Suppressor macrophage treated with lipopolysaccharide for 4 hours (primary cell): Measurements from ENCODE around the gene ATAD2B.
A peak's percentile ranks its signal among the peaks of the same experiment; 100 is the strongest.
"Not testable (repeated sequence)": the region's sequence is repeated elsewhere in the genome, so short reads cannot be mapped to it uniquely, and the experiment has no call there.

Source experiments
- DNase-seq: peaks from one replicate; pipeline ENCODE4 v3.0.0-alpha.2; 2020

ATAD2B gene

GRCh38 chr2:23782646-23783045, 144.3 kb downstream of the ATAD2B start:
- DNase-seq: no peak

- no peak for DNase-seq
These were observed 144.8 kb downstream of the ATAD2B start for GRCh38 chr2:23782126-23782525.

GRCh38 chr2:23780465-23780864, 146.5 kb downstream of the ATAD2B start:
- DNase-seq: not testable (repeated sequence)

- no peak for DNase-seq
These were observed 149.1 kb downstream of the ATAD2B start for GRCh38 chr2:23777826-23778225.

- DNase-seq: no peak
These were observed 150.9 kb downstream of the ATAD2B start for GRCh38 chr2:23776021-23776420.

- DNase-seq: no peak
These were observed 154.2 kb downstream of the ATAD2B start for GRCh38 chr2:23772684-23773083.

DNA sequence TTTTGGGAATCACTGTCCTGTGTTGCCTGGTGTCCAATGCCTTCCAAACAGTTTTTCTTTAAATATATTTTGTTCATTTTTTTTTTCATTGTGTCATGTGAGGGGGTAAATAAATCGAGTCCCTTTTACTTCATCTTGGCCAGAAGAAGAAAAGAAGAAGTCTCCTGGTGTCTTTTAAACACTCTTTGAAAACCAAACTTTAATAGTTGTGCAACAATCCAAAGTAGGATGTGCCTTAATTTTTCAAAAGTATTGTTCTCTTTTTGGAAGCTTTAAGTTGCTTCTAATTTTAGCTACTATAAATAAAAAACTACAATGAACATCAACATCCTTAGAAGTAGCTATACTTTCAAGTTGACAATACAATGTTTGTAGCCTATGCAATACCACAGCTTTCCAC, 154.9 kb downstream of the ATAD2B start:
- no peak for DNase-seq

- no peak for DNase-seq
These were observed 157.6 kb downstream of the ATAD2B start for GRCh38 chr2:23769364-23769763.

DNA sequence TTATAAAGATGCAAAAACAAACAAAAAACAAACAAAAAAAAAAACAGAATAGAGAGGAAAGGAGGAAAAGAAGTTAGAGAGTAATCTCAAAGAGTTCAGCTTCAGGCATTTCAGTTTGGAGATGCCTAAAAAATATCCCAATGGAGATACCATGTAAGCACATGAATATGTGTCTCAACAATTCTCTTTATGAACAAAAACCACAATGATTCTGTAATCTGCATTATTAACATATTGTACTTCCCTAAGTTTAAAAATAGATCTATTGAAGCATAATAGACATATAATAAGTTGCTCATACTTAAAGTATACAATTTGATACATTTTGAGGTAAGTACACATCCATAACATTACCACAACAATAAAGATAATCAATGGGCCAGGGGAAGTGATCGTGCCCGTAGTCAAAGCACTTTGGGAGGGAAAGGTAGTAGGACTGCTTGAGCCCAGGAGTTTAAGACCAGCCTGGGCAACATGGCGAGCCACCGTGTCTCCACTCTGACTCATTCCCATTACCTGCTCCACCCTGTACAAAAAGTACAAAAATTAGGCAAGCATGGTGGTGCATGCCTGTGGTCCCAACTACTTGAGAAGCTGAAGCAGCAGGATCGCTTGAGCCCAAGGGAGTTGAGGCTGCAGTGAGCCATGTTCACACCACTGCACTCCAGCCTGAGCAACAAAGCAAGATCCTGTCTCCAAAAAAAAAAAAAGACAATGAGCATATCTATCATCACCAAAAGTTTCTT, 158.9 kb downstream of the ATAD2B start:
- DNase-seq: peak; percentile 40

DNA sequence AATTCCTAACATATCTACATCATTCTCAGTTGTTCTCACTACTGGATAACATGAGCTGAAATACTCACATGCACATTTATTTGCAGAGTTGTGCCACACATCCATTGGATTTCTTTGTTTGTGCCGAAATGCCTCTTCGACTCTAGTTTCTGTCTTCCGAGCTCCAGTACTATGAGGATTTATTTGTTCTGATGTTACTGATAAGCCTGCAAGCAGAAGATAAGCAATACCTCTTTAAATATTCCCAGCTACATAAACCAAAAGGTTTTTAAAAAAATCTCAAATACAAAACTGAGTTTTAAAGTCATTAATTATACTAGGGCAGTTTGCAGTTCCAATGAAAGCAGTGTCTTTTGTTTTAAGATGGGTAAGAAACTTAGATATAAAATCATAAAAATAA, 164.8 kb downstream of the ATAD2B start:
- DNase-seq: no peak

DNA sequence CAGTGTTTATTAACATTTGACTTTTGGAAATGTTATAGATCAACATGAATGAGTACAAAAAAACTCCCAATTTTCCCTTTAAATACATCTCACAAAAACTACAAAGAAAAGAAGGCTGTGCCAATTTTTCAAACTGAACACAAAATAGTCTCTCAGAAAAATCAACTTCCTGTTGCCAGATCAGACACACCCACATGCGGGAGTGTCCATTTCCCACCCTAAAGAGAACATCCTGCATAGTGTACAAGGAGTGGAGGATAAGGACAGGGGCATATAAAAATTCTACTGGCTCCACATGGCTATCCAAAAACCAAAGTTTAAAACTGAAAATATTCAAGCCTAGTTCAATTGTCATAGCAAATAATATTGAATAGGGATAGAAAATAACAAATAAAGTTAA, 165.3 kb downstream of the ATAD2B start:
- no peak for DNase-seq

DNA sequence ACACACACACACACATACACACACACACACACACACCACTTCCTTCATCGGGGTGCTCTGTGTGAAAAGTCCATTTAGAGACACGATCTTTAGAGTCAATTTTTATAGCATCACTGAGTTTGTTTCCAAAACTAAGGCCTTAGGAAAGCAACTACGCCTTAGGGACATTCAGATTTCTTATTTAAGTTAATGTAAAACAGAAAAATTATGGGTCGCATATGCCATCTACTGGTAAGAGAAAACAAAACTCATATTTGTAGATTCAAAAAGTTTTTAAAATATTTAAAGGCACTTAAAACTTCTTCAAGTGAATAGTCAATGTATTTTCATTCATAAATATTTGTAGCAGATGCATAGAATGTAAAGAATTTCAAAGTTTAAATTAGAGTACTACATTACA, 166.2 kb downstream of the ATAD2B start:
- peak; percentile 10 for DNase-seq

- peak; percentile 77 for DNase-seq
These were observed 169.1 kb downstream of the ATAD2B start for GRCh38 chr2:23757686-23758433.

- DNase-seq: no peak
These were observed 170.2 kb downstream of the ATAD2B start for GRCh38 chr2:23756593-23757292.

DNA sequence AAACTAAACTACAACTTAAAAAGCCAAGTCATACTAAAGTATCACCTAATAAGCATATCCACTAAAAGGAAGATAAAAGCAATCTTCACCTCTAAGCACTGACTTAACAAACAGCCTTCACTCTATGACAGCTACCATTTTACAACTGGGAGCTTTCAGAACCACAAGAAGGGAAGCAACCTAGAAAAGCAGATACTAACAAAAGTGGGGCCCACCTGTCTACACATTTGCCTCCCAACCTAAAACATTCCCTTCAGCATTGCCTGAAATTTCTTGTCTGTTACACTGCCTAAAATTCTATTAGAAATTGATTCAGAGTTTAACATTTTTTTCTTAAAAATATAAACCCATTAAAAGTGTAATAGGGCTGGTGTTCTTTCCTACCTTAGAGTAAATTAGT, 172.0 kb downstream of the ATAD2B start:
- no peak for DNase-seq

DNA sequence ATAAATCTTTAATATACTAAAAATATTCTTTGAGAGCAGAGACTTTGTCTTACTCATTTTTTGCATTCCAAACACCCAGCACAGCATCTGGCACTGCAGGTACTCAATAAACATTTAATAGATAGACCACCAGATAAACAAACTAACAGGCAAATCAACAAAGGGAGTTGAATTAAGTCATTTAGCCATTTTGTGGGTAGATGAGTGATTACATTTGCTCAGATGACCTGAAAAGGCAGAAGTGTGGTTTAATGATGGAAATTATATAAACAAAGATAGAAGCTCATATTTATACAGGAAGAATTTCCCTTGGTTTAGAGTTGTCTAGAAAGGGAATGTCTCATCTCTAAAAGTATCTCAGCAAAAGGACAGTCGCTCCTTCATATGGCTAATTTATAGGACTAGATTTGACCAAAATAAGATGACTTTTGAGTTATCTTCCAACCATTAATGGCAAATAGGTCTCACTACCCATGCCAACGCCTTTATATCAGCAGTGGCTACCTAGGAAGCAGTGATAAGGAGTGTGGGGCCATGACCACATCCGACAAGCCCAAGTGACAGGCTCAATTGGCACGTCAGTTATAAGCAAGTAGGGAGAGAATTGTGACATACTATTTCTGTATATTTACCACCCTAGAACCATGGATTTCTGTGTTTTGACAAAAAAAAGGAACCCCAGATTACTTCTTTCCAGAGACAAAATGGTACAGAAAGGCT, 173.5 kb downstream of the ATAD2B start:
- DNase-seq: no peak

DNA sequence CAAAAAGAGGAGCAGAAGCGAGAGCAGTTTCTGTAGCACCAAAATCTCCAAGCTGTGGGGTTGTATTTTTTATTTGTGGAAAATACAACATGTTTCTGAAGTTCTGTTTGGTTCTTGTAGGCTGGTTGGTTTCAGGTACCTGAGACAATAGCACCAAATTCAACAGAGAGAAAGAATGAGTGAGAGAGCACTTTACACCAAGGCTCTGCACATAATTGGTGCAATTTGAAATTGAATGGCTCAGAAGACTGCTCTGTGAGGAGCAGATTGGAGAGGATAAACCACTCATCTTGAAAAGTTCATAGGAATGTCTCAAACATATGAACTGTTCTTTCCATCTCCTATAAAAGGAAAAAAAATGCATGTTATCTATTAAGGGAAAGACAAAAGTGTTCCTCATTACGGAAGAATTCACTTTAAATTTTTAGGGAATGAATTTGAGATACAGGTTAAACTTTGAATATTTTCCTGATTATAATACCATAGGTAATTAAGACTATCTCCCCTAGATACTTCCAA, 175.1 kb downstream of the ATAD2B start:
- DNase-seq: no peak

DNA sequence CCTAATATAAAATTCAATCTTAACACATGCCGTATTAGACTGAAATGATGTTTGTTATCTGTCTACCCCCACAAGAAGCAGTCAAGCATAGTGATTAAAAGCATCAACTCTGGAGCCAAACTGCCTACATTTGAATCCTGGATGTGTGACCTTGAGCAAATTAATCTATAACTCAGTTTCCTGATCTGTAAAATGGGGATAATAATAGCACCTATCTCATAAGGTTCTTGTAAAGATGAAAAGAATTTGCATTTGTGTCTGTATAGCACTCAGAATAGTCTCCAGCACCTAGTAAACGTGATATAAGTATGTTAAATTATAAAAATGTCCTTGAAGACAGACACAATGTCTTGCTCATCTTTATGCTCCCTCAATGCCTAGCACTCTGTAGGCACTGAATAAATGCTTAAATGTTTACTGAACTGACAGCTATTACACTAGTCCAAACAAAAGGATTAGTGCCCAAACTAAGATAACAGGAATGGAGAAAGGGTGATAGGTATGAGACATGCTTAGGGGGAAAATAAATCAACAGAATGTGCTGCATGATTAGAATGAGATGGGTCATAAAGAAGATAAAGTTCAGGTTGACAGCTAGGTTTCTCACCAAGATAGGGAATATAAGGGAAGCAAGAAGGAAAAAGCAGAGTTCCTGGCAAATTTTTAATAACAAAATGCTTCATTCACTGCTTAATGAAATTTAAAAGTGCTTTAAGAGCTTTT, 180.6 kb downstream of the ATAD2B start:
- no peak for DNase-seq

DNA sequence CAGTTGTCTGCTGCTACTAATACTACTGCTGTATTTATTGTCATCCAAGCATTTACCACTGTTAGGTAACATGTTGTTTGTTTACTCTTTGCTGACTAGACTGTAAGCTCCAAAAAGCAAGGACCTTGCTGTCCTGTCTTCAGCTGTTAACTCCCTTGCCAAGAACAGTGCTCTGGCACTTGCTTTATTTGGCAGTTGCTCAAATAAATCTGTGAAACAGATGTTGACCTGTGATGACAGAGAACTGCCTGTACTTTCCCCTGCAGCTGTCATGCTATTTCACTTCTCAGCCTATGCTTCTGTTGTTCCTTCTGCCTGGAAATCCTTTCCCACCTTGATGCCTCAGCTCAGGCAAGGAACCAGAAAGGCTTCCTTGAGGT, 181.2 kb downstream of the ATAD2B start:
- DNase-seq: no peak

DNA sequence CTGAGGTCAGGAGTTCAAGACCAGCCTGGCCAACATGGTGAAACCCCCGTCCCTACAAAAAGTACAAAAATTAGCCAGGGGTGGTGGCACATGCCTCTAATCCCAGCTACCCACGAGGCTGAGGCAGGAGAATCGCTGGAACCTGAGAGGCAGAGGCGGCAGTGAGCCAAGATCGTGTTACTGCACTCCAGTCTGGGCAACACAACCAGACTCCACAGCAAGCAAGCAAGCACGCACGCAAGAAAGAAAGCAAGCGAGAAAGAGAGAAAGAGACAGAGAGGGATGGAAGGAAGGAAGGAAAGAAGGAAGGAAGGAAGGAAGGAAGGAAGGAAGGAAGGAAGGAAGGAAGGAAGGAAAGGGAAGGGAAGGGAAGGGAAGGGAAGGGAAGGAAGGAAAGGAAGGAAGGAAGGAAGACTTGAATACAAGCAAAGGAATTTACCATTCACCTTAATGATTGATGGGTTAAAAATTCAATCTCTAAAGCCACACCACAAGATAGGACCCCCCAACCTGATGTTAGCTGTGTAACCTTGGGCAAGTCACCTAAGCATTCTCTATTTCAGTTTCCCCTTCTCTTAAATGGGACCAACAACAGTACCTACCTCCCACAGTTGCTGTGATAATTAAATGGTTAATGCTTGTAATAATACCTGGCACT, 181.7 kb downstream of the ATAD2B start:
- DNase-seq: no peak

GRCh38 chr2:23736783-23737182, 190.1 kb downstream of the ATAD2B start:
- not testable (repeated sequence) for DNase-seq

GRCh38 chr2:23734416-23734815, 192.5 kb downstream of the ATAD2B start:
- peak; percentile 16 for DNase-seq
